HG02642 (cell line): Measurements from ENCODE around the gene HMX1.

Experiments used
- ATAC-seq: cut with Tn5 transposase; IDR thresholded peaks from one replicate; pipeline ENCODE4 v1.9.1; 2021; ENCODE audit warnings: mild to moderate bottlenecking; ENCODE audit not compliant: unreplicated experiment, poor library complexity

The HMX1 gene

DNA sequence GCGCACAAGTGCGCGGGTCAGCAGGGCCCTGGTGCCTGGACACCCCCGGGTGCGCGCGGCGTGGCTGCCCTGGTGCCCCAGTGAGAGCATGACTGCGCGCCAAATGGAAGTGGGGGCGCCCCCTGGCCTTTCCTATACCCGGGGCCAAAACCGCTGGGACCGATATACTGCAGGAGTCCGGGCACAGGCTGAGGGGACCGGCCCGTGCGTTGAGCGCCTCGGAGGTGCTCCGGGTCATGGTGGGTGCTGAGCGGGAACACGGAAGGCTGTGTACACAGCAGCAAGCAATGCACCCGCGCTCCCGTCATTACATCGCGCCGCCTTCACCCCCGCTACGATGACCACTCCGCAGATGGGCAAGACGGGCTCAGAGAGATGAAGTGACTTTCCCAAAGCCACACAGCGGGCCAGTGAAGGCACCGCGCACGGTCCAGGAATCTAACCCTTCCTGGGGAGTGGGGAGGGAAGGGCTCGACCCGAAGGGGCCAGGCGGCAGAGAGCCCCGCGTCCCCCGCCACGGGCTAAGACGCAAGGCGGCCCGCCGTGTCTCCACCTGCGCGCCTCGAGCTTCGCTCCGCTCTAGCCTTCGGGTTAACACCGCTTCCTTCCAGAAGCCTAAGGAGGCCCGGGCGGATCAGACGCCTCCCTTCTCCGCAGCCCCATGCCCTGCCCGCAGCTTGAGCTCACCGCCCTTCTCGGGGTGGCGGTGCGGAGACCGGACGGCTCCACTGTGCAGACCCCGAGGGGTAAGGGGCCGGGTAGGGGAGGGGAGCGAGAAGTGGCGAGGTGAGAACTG is 11.3 kb downstream of the HMX1 start:
- no peak for ATAC-seq

- ATAC-seq = no peak
Observed at GRCh38 chr4:8859550-8860095, 12.0 kb downstream of the HMX1 start.

GRCh38 chr4:8858701-8859210 is 12.9 kb downstream of the HMX1 start:
- ATAC-seq = no peak

DNA sequence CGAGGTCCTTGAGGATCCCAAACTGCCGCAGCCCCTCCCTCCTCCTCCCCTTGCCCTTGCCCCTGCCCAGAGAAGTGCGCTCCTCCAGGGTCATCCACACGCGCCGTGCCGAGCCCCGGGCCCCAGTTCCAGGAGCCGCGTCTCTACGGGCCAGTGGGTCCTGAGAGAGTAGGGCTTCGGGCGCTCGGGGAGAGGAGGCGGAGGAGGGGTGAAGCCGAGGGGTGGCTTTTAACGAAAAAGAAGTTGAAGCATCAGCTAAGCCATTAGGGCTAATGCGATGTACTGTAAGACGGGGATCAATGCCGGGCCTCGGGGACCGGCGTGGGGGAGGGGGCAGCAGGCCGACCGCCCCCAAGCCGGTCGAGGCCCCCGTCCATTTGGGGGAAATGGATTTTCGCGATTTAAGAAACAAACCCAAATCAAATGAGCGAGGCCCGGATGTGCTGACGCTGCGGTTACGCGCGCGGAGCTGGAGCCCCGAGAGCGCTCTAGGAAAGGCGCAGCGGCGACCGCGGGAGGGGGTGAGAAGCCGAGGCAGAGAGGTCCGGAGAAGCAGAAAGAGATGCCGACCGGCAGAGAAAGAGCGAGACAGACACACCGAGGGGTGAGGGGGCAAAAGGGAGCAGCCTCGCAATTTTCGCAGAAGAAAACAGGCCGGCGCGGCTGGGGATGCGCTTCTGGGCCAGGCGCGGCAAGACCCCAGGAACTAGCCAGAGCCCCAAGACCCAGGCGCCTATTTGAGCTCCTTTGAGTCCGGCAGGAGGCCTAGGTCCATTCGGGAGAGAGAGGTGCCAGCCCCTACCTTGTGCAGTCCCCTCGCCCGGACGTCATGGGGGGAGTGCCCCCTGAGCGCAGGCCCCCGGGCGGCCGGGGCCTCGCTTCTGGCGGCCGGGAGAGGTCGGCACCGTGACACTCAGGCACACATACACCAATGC is 13.6 kb downstream of the HMX1 start:
- no peak for ATAC-seq

DNA sequence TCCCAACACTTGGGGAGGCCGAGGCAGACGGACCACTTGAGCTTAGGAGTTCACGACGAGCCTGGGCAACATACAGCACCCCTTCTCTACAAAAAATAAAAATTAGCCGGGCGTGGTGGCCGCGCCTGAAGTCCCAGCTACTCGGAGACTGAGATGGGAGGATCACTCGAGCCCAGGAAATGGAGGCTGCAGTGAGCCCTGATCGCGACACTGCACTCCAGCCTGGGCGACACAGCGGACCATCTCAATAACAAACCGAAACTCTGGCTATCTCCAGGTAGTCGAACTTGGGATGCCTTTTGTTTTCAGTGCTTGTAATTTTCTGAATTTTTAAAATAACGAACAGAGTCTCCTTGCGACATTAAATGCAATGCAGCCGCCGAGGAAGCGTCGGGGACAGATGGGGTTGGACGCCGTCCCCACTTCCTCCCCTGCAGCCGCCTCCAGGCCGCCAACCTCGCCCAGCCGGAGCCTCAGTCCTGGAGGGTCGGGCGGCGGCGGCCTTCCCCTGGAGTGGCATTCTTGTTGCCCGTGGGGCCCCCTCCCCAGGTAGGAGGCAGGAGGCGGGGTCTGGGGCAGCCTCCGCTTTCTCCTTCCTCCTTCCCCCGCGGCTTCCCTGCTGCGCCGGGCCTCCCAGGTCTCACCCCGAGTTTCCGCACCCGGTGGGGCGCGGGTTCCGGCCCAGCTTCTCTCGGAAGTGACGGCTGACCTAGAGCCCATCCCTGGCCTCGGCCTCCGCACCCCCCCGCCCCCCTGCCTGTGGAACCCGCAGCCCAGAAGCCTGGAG is 14.6 kb downstream of the HMX1 start:
- no peak for ATAC-seq

- no peak for ATAC-seq
Observed at GRCh38 chr4:8855818-8856245, 15.8 kb downstream of the HMX1 start.

DNA sequence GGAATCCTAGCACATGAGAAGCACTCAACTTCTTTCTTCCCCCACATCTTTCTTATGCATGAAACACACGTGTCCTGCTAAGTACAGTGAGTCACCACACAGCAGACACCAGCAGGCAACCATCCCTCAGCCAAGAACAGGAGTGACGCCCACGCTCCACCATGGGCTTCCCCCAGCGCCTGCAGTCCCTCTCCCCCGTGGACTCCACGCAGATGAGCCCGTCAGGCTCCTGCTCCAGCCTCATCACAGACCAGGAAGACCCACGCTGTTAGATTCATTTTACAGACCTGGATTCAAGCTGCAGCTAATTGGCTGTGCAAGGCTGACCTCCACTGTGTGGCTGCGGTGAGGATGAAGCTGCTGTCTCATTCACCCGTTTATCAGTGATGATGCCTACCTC is 16.7 kb downstream of the HMX1 start:
- ATAC-seq = no peak

GRCh38 chr4:8854016-8854415 is 17.6 kb downstream of the HMX1 start:
- no peak for ATAC-seq

- no peak for ATAC-seq
Observed at GRCh38 chr4:8853249-8853648, 18.4 kb downstream of the HMX1 start.

- ATAC-seq = no peak
Observed at GRCh38 chr4:8852118-8852704, 19.4 kb downstream of the HMX1 start.

DNA sequence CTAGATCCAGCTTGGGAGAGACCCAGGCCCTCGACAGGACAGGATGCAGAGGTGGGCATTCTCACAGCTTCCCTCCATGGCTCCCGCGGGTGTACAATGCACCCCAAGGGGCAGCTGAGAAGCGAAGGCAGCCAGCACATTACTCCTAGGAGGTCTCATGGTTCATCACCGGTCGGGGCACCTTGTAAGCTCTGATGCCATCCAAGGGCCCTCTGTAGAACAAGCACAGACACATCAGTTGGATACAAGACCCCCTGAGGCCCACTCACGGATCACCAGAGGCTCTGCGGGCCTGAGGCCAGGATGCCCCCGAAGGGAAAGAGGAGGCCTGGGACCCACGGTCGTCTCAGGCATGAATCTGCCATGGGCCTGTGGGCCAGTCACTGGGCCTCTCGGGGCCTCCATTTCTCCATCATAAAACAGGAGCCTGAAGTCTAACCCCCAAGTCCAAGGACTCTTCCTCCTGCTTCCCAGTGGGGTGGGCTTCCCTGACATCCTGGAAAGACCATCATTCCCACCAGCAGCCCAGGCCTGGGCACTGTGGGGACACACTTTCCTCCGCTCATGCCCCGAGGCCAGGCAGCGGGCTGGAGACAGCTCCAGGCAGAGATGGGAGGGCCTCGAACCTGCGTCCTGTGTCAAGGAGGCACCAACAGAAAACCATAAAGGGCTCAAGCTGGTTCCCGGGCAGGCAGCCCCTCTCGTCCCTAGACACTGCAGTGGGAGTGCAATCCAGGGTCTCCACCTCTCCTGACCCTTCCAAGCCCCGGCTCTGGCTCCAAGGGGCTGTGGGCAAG is 20.1 kb downstream of the HMX1 start:
- ATAC-seq = no peak

DNA sequence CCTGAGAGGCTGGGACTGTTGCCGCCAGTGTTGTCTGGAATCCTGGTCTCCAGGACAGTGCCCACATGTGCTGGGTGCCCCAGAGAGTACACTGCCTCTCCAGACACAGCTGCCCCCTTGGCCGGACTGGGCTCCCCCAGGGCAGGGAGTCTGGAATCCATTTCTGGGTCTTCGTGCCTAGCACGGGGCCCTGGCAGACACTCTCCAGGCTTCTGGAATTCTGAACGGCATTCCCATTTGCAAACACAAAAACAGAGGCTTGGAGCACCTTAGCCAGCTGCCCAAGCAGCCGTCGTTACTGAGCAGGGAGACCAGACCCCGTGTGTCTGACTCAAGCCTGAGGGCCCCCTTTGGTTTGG is 20.8 kb downstream of the HMX1 start:
- no peak for ATAC-seq

DNA sequence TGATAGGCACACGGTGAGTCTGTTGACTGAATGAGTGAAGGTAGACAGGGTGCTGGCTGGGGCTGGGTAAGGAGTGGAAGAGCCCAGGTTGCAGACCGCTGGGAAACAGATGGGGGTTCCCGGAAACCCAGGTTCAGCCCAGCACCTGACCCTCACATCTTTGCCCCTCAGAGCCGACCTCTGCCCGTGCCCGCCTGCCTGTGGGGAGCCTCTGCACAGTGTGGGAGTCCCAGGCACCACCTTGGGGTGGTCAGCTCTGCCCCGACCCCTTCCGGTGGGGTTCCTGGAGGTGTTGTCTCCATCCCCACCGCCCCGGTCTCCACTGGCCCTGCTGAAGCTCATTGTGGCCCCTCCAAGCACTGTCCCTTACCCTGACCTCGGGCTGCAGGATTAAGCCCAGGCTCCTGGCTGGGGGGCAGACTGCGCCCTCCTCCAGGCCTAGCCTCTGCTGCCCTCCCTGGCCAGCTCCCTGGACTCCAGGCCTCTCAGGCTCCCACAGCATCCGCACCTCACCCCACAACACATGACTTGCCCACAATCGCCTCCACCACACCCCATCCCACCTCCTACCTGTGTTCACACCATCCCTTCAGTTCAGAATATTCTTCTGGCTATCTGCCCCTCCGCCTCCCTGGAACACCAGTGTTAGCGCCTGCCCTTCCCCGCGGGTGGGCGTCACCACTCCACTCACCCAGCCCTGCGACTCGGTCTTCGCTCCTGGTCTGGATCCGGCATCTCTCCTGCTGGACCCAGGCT is 21.4 kb downstream of the HMX1 start:
- no peak for ATAC-seq

- no peak for ATAC-seq
Observed at GRCh38 chr4:8849266-8850073, 22.2 kb downstream of the HMX1 start.

- no peak for ATAC-seq
Observed at GRCh38 chr4:8848507-8849265, 23.0 kb downstream of the HMX1 start.

DNA sequence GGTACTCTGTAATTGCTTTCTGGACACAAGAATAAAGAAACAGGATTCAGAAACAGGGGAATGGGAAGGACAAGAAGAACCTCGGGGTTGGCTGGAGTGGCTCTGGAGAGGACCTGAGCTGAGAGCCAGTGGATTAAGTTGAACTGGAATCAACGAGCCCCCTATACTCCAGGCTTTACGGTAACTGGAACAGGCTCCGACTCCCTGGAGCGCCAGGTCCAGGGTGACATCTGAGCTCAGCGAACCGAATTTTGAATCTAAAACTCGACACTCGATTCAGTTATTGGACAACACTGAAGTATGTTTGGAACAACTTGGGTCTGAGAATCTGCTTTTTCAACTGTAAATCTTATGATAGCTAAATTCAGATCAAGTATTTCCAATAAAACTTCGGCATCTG is 23.9 kb downstream of the HMX1 start:
- ATAC-seq = no peak

DNA sequence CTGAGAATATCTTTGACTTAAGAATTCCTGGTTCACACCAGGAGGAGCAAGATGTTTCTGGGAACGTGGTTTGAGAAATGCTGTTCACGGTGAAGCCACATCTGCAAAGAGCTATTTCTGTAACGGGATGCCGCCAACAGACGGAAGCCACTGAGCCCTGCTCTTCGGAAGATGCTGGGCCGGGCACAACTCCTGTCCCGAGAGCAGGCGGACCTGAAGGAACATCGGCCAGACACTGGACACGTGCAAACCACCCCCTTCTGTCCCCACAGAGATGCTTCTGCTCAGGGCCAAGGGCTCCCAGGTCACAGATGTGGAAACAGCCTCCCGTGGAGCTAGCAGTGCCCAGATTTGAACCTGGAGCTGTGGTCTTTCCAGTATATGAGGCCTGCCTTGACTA is 24.3 kb downstream of the HMX1 start:
- ATAC-seq = no peak
